Activated CD4-positive, alpha-beta T cell treated with anti-CD3 and anti-CD28 coated beads, Interleukin-2, Interleukin-4, amounts not matched to agents 100 ng/mL and 50 ng/mL, durations not matched to agents 16 hours and 8 hours (primary cell): ENCODE results near the gene DNAJC16.
"Not testable (repeated sequence)": the region's sequence is repeated elsewhere in the genome, so short reads cannot be mapped to it uniquely, and the experiment has no call there.

ENCODE experiments used
- DNase-seq: peaks from one replicate; pipeline ENCODE4 v3.0.0-alpha.2; 2020; ENCODE audit warnings: low spot score

DNAJC16 gene

GRCh38 chr1:15526490-15527339 is at the start of gene DNAJC16:
DNAJC16 (plus strand) TSS chr1:15526848; CDS start chr1:15529106, 2,258 bp downstream.
- peak; percentile 100 for DNase-seq

- DNase-seq = no peak
Measured at GRCh38 chr1:15476927-15477326, 49.7 kb upstream of the DNAJC16 start.

GRCh38 chr1:15477646-15478212 is 48.9 kb upstream of the DNAJC16 start:
- DNase-seq = no peak

GRCh38 chr1:15479654-15480347 is 46.8 kb upstream of the DNAJC16 start:
- DNase-seq = no peak

GRCh38 chr1:15482455-15482854 is 44.2 kb upstream of the DNAJC16 start:
- not testable (repeated sequence) for DNase-seq

DNA sequence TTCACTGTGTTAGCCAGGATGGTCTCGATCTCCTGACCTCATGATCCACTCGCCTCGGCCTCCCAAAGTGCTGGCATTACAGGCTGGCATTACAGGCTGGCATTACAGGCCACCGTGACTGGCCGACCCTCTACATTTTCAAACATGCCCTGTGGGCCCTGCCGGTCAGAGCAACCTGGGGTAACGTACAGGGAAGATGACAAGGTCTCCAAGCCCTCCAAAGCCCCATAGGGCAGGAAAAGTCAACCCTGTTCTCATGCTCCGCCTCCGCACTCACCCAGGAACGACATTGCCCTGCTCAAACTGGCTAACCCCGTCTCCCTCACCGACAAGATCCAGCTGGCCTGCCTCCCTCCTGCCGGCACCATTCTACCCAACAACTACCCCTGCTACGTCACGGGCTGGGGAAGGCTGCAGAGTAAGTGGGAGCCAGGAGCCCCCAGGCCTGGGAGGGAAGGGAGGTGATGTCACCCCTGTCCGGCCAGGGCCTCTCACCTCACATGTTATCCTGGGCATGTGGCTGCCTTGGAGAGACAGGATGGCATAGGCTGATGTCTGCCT is 43.6 kb upstream of the DNAJC16 start:
- DNase-seq = not testable (repeated sequence)

GRCh38 chr1:15483971-15484370 is 42.7 kb upstream of the DNAJC16 start:
- DNase-seq = no peak

DNA sequence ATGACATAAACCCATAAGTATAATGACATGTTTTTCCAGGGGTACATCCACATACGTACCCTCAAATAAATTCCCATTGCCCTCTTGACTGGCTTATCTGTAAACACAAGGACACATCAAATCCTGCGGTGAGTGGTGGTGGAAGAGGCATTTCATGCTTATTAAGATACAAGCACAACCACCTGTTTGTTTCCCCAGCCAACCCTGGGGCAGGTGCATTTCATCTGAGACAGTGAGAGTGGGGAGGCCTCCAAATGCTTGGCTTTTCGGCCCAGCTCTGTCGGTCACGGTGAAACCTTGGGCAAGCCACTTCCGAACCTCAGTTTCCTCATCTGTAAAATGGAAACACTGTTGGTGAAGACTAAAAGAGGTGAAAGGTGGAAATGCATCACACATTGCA is 42.2 kb upstream of the DNAJC16 start:
- DNase-seq = not testable (repeated sequence)

- no peak for DNase-seq
Measured at GRCh38 chr1:15485636-15486035, 41.0 kb upstream of the DNAJC16 start.

GRCh38 chr1:15486844-15487610 is 39.6 kb upstream of the DNAJC16 start:
- DNase-seq = not testable (repeated sequence)

GRCh38 chr1:15488371-15488770 is 38.3 kb upstream of the DNAJC16 start:
- DNase-seq = no peak

- no peak for DNase-seq
Measured at GRCh38 chr1:15489052-15489736, 37.5 kb upstream of the DNAJC16 start.

DNA sequence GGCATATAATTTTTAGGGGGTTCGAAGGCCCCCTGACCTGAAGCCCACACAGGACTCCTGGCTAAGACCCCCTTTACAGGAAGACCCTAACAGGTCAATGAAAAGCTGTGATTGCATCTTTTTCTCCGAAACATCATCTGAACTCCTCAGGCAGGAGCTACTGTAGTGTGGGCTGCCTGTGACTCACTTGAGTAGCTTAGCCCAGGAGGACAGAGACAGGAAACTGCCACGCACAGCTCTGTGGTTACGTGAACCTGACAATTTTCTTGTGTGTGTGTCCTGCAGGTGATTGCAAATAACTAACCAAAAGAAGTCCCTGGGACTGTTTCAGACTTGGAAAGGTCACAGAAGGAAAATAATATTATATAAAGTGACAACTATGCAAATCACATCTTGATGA is 35.6 kb upstream of the DNAJC16 start:
- peak; percentile 38 for DNase-seq

- no peak for DNase-seq
Measured at GRCh38 chr1:15492596-15492995, 34.1 kb upstream of the DNAJC16 start.

- DNase-seq = no peak
Measured at GRCh38 chr1:15493869-15494390, 32.7 kb upstream of the DNAJC16 start.

DNA sequence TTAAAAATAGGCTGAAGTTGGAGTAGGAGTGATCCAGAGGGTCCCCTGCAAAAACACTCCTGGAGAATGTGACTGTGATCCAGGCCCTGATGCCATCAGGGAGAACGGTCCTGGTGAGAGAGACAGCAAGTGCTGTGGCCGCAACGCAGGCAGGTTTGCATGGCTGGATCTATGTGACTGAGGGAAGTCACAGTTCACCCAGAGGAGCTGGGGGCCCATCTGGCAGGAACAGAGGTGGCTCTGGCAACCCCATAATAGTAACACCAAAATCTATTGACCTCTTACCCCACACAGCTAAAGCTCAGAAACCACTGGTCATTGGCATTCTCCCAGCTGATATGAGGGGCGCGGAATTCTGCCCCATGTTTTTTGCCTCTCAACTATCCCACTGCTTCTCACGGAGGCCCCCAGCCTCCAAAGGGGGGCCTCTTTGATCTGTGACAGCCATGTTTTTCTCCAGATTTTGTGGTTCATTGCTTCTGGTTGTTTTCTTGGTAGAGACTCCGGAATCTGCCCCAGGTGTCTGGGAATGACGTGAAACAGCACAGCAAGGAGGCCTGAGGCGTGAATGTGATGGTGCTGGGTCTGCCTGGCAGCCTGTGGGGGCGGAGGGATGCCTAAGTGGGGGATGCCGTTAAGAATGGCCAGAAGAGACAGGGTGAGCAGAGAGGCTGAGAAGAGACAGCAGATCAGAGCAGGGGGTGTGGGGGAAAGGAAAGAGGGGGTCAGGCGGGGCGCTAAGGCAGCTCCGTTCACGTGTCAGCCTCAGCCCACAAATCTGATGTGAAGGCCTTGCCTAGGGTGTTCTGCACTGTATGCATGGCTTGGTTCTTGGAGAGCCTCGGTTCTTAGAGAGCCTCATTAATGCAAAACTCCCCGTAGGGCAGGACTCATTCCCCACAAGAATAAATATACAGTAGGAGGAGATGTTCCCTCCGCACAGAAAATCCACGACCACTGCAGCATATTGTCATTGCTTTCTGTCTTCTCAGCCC is 26.2 kb upstream of the DNAJC16 start:
- no peak for DNase-seq

DNA sequence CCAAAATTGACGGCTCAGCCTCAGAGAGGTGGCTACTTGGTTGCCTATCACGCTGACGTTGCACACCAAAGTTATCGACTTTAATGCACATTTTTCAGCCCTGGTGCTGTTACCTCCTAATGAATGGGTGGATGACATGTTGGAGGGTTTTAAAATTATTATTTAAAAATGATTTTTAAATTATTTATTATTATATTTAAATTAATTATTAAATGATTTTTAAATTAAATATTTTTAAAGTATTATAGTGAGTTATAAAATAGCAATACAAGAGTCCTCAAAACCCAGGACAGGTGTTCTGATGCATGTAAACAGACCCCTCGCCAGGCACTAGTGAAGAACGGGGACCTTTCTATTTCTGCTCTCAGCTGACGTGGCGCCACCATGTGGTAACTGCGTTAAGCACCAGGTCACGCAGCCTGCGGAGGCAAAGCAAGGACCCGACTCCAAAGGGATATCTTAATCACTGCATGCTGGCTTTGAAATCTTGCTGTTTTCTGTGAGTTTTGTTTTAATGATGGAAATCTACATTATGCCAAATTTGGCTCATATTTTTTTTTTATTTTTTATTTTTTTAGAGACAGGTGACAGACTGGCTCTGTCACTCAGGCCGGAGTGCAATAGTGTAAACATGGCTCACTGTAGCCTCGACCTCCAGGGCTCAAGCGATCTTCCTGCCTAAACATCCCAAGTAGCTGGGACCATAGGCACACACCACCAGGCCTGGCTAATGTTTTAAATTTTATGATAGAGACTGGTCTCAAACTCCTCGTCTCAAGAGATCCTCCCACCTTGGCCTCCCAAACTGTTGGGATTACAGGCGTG is 25.2 kb upstream of the DNAJC16 start:
- peak; percentile 57 for DNase-seq

DNA sequence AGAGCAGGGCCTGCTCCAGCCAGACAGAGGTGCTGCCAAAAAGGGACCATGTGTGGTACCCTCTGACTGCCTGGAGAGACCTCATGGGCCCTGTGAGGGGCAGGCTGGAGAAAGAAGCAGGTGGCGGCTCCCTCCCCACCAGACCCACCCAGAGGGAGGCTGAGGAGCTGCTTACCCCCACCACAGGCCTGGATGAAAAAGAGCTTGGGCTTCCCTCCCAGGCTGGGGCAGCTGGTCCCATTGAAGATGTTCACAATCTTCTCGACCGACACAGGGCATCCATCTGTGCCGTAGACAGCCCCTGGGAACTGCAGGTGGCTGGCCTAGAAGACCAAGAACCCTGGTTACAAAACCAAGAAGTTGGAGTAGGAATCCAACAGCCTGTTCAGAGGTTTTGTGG is 22.2 kb upstream of the DNAJC16 start:
- no peak for DNase-seq

DNA sequence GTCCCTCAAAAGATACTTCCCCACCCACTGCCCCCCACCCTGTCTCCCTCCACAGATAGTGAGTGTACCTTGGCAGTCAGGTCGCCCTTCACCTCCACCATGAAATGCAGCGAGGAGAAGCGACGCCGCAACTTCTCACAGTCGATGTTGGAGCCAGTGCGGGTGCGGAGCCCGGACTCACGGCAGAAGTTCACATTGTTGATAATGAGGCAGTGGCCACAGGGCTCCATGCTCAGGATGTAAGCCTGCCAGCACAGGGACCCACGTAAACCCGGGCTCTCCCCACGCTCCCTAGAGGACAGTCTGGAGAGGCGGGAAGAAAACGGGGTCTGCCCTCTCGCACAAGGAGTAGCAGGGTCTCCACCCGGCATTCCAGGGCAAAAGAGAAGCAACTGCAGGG is 19.8 kb upstream of the DNAJC16 start:
- DNase-seq = no peak
